Astrocyte (in vitro differentiated cells and primary cell): ENCODE results near the gene VENTX. TPM values are rescaled to one million over a fixed set of nuclear protein-coding genes. Genes with fewer than 3 reads are reported as not detected.

Experiments
- DNase-seq: peaks from one replicate; pipeline ENCODE4 v3.0.0-alpha.2; 2010; ENCODE audit warnings: low read depth
- FAIRE-seq: peaks from 2 replicates; lab custom pipeline; 2011; peaks lifted over from hg19 to GRCh38; lab: Jason Lieb, UNC
- H2AFZ ChIP-seq: 2 replicates; pipeline ENCODE4 v1.6.0; 2012; ENCODE audit warnings: low read depth, low read length, inconsistent platforms
- H3K27ac ChIP-seq: 2 replicates; pipeline ENCODE4 v1.5.1; 2011; ENCODE audit warnings: low read depth, low read length, inconsistent platforms
- H3K27me3 ChIP-seq: 2 replicates; pipeline ENCODE4 v1.6.0; 2011; ENCODE audit warnings: low read length, inconsistent platforms; ENCODE audit not compliant: insufficient read depth
- H3K36me3 ChIP-seq: 2 replicates; pipeline ENCODE4 v1.5.1; 2011; ENCODE audit warnings: low read length, inconsistent platforms; ENCODE audit not compliant: insufficient read depth
- H3K4me1 ChIP-seq: 2 replicates; pipeline ENCODE4 v1.5.1; 2011; ENCODE audit warnings: low read length, inconsistent platforms; ENCODE audit not compliant: insufficient read depth
- H3K4me2 ChIP-seq: 2 replicates; pipeline ENCODE4 v1.6.0; 2012; ENCODE audit warnings: low read length, inconsistent platforms
- H3K4me3 ChIP-seq: 2 replicates; pipeline ENCODE4 v1.5.1; 2011; ENCODE audit warnings: low read depth, mild to moderate bottlenecking, low read length, inconsistent platforms; ENCODE audit not compliant: insufficient read depth
- H3K79me2 ChIP-seq: 2 replicates; pipeline ENCODE4 v1.6.0; 2012; ENCODE audit warnings: mild to moderate bottlenecking, low read length, inconsistent platforms; ENCODE audit not compliant: insufficient read depth
- H3K9ac ChIP-seq: 2 replicates; pipeline ENCODE4 v1.6.0; 2012; ENCODE audit warnings: mild to moderate bottlenecking, low read length, inconsistent platforms
- H3K9me3 ChIP-seq: 2 replicates; pipeline ENCODE4 v1.5.1; 2012; ENCODE audit warnings: low read depth, mild to moderate bottlenecking, low read length, inconsistent platforms; ENCODE audit not compliant: insufficient read depth
- H4K20me1 ChIP-seq: 2 replicates; pipeline ENCODE4 v1.6.0; 2012; ENCODE audit warnings: low read length, inconsistent platforms; ENCODE audit not compliant: insufficient read depth
- H3K27ac Mint-ChIP-seq: one replicate; pipeline ENCODE4 v1.8.0; 2021; ENCODE audit warnings: mild to moderate bottlenecking, mixed read lengths; ENCODE audit not compliant: unreplicated experiment
- H3K27me3 Mint-ChIP-seq: one replicate; pipeline ENCODE4 v1.8.0; 2021; ENCODE audit warnings: low read depth, mixed read lengths; ENCODE audit not compliant: unreplicated experiment
- H3K36me3 Mint-ChIP-seq: one replicate; pipeline ENCODE4 v1.8.0; 2021; ENCODE audit warnings: low read depth, mixed read lengths; ENCODE audit not compliant: unreplicated experiment
- H3K4me1 Mint-ChIP-seq: one replicate; pipeline ENCODE4 v1.8.0; 2021; ENCODE audit warnings: low read depth, mixed read lengths; ENCODE audit not compliant: unreplicated experiment
- H3K4me3 Mint-ChIP-seq: one replicate; pipeline ENCODE4 v1.8.0; 2021; ENCODE audit warnings: mild to moderate bottlenecking, moderate library complexity, mixed read lengths; ENCODE audit not compliant: unreplicated experiment
- H3K9me3 Mint-ChIP-seq: one replicate; pipeline ENCODE4 v1.8.0; 2021; ENCODE audit warnings: mild to moderate bottlenecking, mixed read lengths; ENCODE audit not compliant: unreplicated experiment
- EZH2 ChIP-seq: IDR thresholded peaks from 2 replicates; pipeline ENCODE4 v1.6.1; 2012; ENCODE audit warnings: mild to moderate bottlenecking, low read length, inconsistent platforms; ENCODE audit not compliant: insufficient read depth
- total RNA-seq: library from RNA; stranded (reverse); gene quantifications from 2 replicates; pipeline ENCODE4 v1.2.1, GENCODE V29; 2021
- TF ChIP-seq, protein P1 (sequence below): IDR thresholded peaks from 2 replicates; pipeline ENCODE4 v1.5.1; 2011; ENCODE audit warnings: low read depth, mild to moderate bottlenecking, inconsistent platforms, low read length, moderate library complexity; ENCODE audit not compliant: insufficient read depth

Gene VENTX
- total RNA-seq, 1 donor from 2014 or later: 0.11 TPM

DNA sequence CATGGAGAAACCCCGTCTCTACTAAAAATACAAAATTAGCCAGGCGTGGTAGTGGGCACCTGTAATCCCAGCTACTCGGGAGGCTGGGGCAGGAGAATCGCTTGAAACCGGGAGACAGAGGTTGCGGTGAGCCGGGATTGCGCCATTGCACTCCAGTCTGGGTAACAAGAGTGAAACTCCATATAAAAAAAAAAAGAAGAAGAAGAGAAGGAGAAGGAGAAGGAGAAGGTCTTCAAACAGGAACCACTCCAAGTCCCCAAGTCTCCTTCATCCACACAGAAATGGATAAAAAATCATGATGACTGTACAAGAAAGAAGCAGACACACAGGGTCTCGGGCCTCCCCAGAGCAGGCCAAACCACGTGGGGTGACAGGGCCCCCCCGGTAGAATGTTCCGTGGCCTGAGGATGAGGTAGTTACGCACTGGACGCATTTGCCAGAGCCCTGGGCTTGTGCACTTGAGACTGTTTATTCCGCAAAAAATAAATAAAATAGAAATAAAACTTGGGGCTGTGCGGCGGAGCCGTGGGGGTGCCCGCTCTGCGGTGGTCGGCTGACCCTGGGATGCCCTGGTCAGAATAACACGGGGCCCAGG lies 15.8 kb downstream of the VENTX start:
- no peak for TF ChIP-seq EZH2
- TF ChIP-seq, protein P1, sequence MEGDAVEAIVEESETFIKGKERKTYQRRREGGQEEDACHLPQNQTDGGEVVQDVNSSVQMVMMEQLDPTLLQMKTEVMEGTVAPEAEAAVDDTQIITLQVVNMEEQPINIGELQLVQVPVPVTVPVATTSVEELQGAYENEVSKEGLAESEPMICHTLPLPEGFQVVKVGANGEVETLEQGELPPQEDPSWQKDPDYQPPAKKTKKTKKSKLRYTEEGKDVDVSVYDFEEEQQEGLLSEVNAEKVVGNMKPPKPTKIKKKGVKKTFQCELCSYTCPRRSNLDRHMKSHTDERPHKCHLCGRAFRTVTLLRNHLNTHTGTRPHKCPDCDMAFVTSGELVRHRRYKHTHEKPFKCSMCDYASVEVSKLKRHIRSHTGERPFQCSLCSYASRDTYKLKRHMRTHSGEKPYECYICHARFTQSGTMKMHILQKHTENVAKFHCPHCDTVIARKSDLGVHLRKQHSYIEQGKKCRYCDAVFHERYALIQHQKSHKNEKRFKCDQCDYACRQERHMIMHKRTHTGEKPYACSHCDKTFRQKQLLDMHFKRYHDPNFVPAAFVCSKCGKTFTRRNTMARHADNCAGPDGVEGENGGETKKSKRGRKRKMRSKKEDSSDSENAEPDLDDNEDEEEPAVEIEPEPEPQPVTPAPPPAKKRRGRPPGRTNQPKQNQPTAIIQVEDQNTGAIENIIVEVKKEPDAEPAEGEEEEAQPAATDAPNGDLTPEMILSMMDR: no peak
- H3K27ac ChIP-seq: no peak overlapping the region
- no peaks in the 10 kb centered on the region for H3K9me3 ChIP-seq
- Mint-ChIP-seq H3K27me3 (peaks cover 46% of the 10 kb centered on the region), H3K4me3 (no peak overlapping the region), H3K27ac (peak overlapping the region; percentile 26), H3K9me3 (no peaks in the 10 kb centered on the region), H3K4me1 (peaks cover 3% of the 10 kb centered on the region), H3K36me3 (no peaks in the 10 kb centered on the region)
- peaks cover 5% of the 10 kb centered on the region for H3K27me3 ChIP-seq
- H3K4me2 ChIP-seq: no peak overlapping the region
- no peaks in the 10 kb centered on the region for H4K20me1 ChIP-seq
- FAIRE-seq (no peak), DNase-seq (no peak)
- H3K4me3 ChIP-seq: no peak overlapping the region
- H3K36me3 ChIP-seq: no peaks in the 10 kb centered on the region
- no peak overlapping the region for H2AFZ ChIP-seq
- no peaks in the 10 kb centered on the region for H3K79me2 ChIP-seq
- no peak overlapping the region for H3K9ac ChIP-seq
- H3K4me1 ChIP-seq: peaks cover 12% of the 10 kb centered on the region

DNA sequence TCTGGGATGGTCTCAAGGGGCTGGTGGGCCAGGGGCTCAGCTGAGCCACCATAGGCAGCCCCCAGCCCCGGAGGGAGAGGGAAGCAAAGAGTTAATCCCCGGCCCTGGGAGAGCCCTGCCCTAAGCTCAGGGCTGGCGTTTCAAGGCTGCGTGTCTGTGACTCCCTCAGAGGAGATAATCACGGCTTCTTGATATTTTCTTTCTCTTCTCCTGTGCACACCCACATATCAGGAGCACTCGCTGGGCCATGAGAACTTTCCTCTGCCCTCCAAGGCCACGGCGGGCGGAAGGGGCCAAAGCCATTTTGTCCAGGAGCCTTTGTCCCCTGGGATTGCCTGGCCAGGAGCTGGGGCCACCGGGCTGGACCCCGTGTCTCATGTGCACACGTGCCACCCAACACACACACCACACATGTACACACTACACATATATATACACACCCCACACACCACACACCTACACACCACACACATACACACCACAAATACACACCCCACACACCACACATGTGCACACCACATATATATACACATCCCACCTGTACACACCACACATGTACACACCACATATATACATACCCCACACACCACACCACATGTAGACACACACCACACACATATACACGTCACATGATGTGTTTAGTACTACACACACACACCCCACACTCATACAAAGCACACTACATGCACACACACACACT lies 16.9 kb downstream of the VENTX start:
- no peaks in the 10 kb centered on the region for H4K20me1 ChIP-seq
- no peaks in the 10 kb centered on the region for H3K9me3 ChIP-seq
- Mint-ChIP-seq H3K36me3 (no peaks in the 10 kb centered on the region), H3K4me3 (no peak overlapping the region), H3K27ac (no peak overlapping the region), H3K27me3 (peaks cover 41% of the 10 kb centered on the region), H3K9me3 (no peaks in the 10 kb centered on the region), H3K4me1 (peaks cover 9% of the 10 kb centered on the region)
- no peaks in the 10 kb centered on the region for H3K36me3 ChIP-seq
- H3K79me2 ChIP-seq: no peaks in the 10 kb centered on the region
- TF ChIP-seq, protein P1: no peak
- TF ChIP-seq EZH2: no peak
- peaks cover 22% of the 10 kb centered on the region for H3K4me1 ChIP-seq
- no peak overlapping the region for H3K27ac ChIP-seq
- H3K27me3 ChIP-seq: peaks cover 5% of the 10 kb centered on the region
- DNase-seq (no peak), FAIRE-seq (no peak)
- H3K9ac ChIP-seq: no peak overlapping the region
- no peak overlapping the region for H2AFZ ChIP-seq
- H3K4me3 ChIP-seq: no peak overlapping the region
- no peak overlapping the region for H3K4me2 ChIP-seq

DNA sequence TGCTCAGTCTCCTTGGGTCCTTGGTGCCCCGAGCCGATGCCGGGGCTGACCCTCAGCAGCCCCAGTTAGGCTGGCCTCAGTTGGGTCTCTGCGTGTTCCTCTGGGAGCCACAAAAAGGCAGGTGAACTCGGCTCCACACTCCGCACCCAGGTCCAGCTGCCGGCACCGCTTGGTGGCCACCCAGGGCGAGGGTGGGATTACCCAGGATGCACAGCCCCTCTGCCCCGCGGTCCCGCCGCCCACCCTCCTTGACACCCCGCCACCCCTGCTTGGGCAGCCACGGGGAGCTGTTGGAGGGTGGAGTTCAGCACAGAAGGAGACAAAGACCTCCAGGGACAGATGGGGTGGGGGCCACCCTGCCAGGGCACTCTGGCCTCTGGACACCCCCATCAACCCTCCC lies 17.7 kb downstream of the VENTX start:
- Histone ChIP-seq H3K27me3 (peaks cover 2% of the 10 kb centered on the region), H3K9me3 (no peaks in the 10 kb centered on the region), H3K4me2 (no peak overlapping the region), H3K27ac (no peak overlapping the region), H3K79me2 (no peaks in the 10 kb centered on the region), H2AFZ (no peak overlapping the region), H4K20me1 (no peaks in the 10 kb centered on the region), H3K9ac (no peak overlapping the region), H3K4me1 (peaks cover 30% of the 10 kb centered on the region), H3K36me3 (no peaks in the 10 kb centered on the region), H3K4me3 (no peak overlapping the region)
- Mint-ChIP-seq H3K27ac (no peak overlapping the region), H3K4me1 (peaks cover 9% of the 10 kb centered on the region), H3K36me3 (no peaks in the 10 kb centered on the region), H3K4me3 (no peak overlapping the region), H3K27me3 (peaks cover 33% of the 10 kb centered on the region), H3K9me3 (no peaks in the 10 kb centered on the region)
- DNase-seq (no peak), FAIRE-seq (no peak)
- TF ChIP-seq EZH2: no peak
- TF ChIP-seq, protein P1: no peak
